Calu3 (cell line): Measurements from ENCODE around the gene ANKFY1. TPM values are rescaled to one million over a fixed set of nuclear protein-coding genes. Genes with fewer than 3 reads are reported as not detected.

Source experiments
- BruUV-seq: library from RNA; stranded (reverse); fragments of 400-500 nt; replicated peaks from 2 replicates; lab custom pipeline; 2021; lab: Mats Ljungman, UMichigan
- CTCF ChIA-PET: fragments of 300-600 bp; sonication (Branson Sonifier 250); formaldehyde crosslinking; loops from one replicate; lab custom pipeline; 2022; ENCODE audit warnings: antibody characterized with exemption; lab: Charles Lee
- DNase-seq: peaks from one replicate; pipeline ENCODE4 v3.0.0; 2022
- H3K27ac Mint-ChIP-seq: one replicate; pipeline ENCODE4 v1.8.0; 2022; ENCODE audit warnings: mixed read lengths; ENCODE audit not compliant: unreplicated experiment
- H3K27me3 Mint-ChIP-seq: one replicate; pipeline ENCODE4 v1.8.0; 2022; ENCODE audit warnings: mixed read lengths; ENCODE audit not compliant: unreplicated experiment
- H3K36me3 Mint-ChIP-seq: one replicate; pipeline ENCODE4 v1.8.0; 2022; ENCODE audit warnings: mild to moderate bottlenecking, moderate library complexity, mixed read lengths; ENCODE audit not compliant: insufficient read depth, unreplicated experiment
- H3K4me1 Mint-ChIP-seq: one replicate; pipeline ENCODE4 v1.8.0; 2022; ENCODE audit warnings: mild to moderate bottlenecking, low read depth, mixed read lengths; ENCODE audit not compliant: unreplicated experiment
- H3K4me3 Mint-ChIP-seq: one replicate; pipeline ENCODE4 v1.8.0; 2022; ENCODE audit warnings: mild to moderate bottlenecking, low read depth, moderate library complexity, mixed read lengths; ENCODE audit not compliant: unreplicated experiment
- H3K9me3 Mint-ChIP-seq: one replicate; pipeline ENCODE4 v1.8.0; 2022; ENCODE audit warnings: low read depth, mixed read lengths; ENCODE audit not compliant: unreplicated experiment
- intact Hi-C: fragments of 100-400 bp; cut with micrococcal nuclease; formaldehyde crosslinking; loops from one replicate; pipeline ENCODE4 v1.10.0; 2022; ENCODE audit not compliant: unreplicated experiment
- total RNA-seq: library from RNA; stranded (reverse); gene quantifications from 2 replicates; pipeline ENCODE4 v1.2.3, GENCODE V29; 2022
- TF ChIP-seq, protein P1 (sequence below): fragments of 200-600 bp; IDR thresholded peaks from one replicate; pipeline ENCODE4 v1.8.0; 2022; ENCODE audit warnings: antibody characterized with exemption; ENCODE audit not compliant: unreplicated experiment

Gene ANKFY1
- total RNA-seq, 1 experiment from 2014 or later, result 46.8 TPM

DNA sequence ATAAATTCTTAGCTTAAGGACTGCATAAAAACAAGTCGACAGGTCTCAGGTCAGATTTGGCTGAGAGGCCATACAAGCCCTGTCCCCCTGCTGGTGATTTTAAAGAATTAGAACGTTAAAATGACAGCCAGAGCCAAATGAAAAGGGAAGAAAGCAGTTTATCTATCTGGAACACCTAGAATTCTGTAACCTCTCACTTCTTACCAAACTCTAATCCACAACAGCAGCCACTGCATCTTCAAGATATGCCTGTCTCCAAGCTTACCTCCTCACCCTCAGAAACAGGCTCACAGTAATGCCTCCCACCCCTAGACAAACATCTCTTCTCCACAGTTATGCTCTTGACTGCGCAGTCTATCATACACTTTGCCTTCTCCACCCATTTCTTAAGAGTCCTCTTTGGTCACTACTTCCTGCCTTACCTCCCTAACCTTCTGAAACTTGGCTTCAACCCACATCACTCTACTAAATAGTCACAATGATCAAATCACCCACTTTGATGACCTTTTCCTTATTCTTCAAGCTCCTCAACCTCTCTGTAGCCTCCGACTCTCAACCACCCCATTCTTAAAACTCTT lies 14.2 kb downstream of the ANKFY1 start:
- H3K36me3 Mint-ChIP-seq, result no peaks in the 10 kb centered on the region
- intact Hi-C loops, result no loop called here
- H3K27ac Mint-ChIP-seq, result no peak overlapping the region
- DNase-seq, result peak; percentile 7
- BruUV-seq, result no TSS peak
- H3K4me3 Mint-ChIP-seq, result no peak overlapping the region
- peaks cover 33% of the 10 kb centered on the region for H3K4me1 Mint-ChIP-seq
- no peaks in the 10 kb centered on the region for H3K9me3 Mint-ChIP-seq
- H3K27me3 Mint-ChIP-seq, result no peaks in the 10 kb centered on the region
- TF ChIP-seq, protein P1, sequence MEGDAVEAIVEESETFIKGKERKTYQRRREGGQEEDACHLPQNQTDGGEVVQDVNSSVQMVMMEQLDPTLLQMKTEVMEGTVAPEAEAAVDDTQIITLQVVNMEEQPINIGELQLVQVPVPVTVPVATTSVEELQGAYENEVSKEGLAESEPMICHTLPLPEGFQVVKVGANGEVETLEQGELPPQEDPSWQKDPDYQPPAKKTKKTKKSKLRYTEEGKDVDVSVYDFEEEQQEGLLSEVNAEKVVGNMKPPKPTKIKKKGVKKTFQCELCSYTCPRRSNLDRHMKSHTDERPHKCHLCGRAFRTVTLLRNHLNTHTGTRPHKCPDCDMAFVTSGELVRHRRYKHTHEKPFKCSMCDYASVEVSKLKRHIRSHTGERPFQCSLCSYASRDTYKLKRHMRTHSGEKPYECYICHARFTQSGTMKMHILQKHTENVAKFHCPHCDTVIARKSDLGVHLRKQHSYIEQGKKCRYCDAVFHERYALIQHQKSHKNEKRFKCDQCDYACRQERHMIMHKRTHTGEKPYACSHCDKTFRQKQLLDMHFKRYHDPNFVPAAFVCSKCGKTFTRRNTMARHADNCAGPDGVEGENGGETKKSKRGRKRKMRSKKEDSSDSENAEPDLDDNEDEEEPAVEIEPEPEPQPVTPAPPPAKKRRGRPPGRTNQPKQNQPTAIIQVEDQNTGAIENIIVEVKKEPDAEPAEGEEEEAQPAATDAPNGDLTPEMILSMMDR, result no peak
- CTCF ChIA-PET, result no interaction called here

GRCh38 chr17:4248504-4249277 lies 15.1 kb downstream of the ANKFY1 start:
- CTCF ChIA-PET, result interaction anchor here (0.6 to 2.0 kb wide), 3 partner anchors 33 to 99 kb away, joined by 3 to 5 read pairs (median 5); no protein-coding TSS in a partner anchor
- intact Hi-C loops, result no loop called here
- DNase-seq, result no peak
- Mint-ChIP-seq H3K4me1 (peaks cover 33% of the 10 kb centered on the region), H3K9me3 (no peaks in the 10 kb centered on the region), H3K27ac (peak overlapping the region; percentile 74), H3K4me3 (peak overlapping the region; percentile 47), H3K27me3 (no peaks in the 10 kb centered on the region), H3K36me3 (no peaks in the 10 kb centered on the region)
- BruUV-seq, result no TSS peak
- TF ChIP-seq, protein P1, result no peak

DNA sequence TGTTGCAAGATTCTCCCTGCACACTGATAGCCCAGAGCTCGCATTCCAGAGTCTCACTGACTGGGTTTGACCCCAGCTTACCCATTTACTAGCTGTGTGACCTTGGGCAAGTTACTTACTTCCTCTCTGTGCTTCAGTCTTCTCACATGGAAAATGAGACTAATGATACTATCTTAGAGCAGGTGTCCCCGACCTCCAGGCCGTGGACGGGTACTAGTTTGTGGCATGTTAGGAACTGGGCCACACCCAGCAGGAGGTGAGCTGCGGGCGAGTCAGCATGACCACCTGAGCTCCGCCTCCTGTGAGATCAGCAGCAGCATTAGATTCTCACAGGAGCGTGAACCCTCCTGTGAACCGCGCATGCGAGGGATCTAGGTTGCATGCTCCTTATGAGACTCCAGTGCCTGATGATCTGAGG lies 15.8 kb downstream of the ANKFY1 start:
- Mint-ChIP-seq H3K9me3 (no peaks in the 10 kb centered on the region), H3K27me3 (no peaks in the 10 kb centered on the region), H3K27ac (peak overlapping the region; percentile 74), H3K4me3 (peak overlapping the region; percentile 47), H3K36me3 (no peaks in the 10 kb centered on the region), H3K4me1 (peaks cover 33% of the 10 kb centered on the region)
- intact Hi-C loops, result no loop called here
- CTCF ChIA-PET, result interaction anchor here (0.6 to 2.0 kb wide), 3 partner anchors 33 to 100 kb away, joined by 3 to 5 read pairs (median 5); no protein-coding TSS in a partner anchor
- BruUV-seq, result no TSS peak
- peak; percentile 63 for DNase-seq
- TF ChIP-seq, protein P1, result no peak

DNA sequence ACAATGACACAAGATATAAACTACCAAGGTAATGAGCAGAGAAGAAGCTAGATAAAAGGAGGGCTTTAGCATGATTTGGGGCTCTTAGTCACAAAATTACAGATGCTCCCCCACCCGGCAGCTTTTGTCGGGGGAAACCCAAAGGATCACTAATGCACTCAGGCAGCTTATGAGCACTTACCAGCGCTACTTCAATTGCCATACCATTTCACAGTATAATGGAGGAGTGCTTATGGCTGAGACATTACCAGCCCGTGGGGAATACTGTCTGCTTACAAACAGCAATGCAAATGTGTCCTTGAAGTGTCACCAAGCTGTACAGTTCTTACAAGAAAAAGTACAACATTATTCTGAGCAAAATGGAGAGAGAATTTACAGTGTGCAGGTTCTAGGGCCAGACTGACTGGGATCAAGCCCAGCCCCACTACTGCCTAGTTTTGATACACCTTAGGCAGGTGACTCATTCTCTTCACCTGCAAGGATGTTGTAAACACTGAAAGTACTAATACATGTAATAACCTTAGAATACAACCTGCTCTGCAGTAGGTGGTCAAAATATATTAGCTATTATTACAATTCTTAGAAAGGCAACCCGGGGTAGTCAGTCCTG lies 16.3 kb downstream of the ANKFY1 start:
- Mint-ChIP-seq H3K27me3 (no peaks in the 10 kb centered on the region), H3K36me3 (no peaks in the 10 kb centered on the region), H3K4me3 (peak overlapping the region; percentile 47), H3K9me3 (no peaks in the 10 kb centered on the region), H3K27ac (no peak overlapping the region), H3K4me1 (peaks cover 33% of the 10 kb centered on the region)
- DNase-seq, result no peak
- CTCF ChIA-PET, result interaction anchor here (1.2 to 2.0 kb wide), 2 partner anchors 32 to 48 kb away, joined by 3 to 5 read pairs; no protein-coding TSS in a partner anchor
- intact Hi-C loops, result no loop called here
- BruUV-seq, result no TSS peak
- TF ChIP-seq, protein P1, result no peak
